Fibroblast of pulmonary artery (primary cell): Measurements from ENCODE around the gene PTPRN2.

Experiments used
- DNase-seq: peaks from one replicate; pipeline ENCODE4 v3.0.0-alpha.2; 2010; ENCODE audit warnings: low read depth
- H3K4me3 ChIP-seq: replicated peaks from 2 replicates; pipeline ENCODE4 v1.5.1; 2011; ENCODE audit warnings: low read depth, mild to moderate bottlenecking, control low read depth, low read length, moderate library complexity
- CTCF ChIP-seq: IDR thresholded peaks from 2 replicates; pipeline ENCODE4 v1.5.1; 2011; ENCODE audit warnings: mild to moderate bottlenecking, control low read depth, low read length, inconsistent platforms; ENCODE audit errors: missing control alignments

PTPRN2 gene

GRCh38 chr7:158072991-158073730 is 514.5 kb downstream of the PTPRN2 start:
- no peak for DNase-seq
- H3K4me3 ChIP-seq = no peak overlapping the region

GRCh38 chr7:158070222-158070920 is 517.3 kb downstream of the PTPRN2 start:
- no peak for DNase-seq
- no peak for TF ChIP-seq CTCF
- H3K4me3 ChIP-seq = no peak overlapping the region

More at GRCh38 chr7:158072991-158073730, 514.5 kb downstream of the PTPRN2 start:
- TF ChIP-seq CTCF = no peak

- no peak for TF ChIP-seq CTCF
- DNase-seq = no peak
- H3K4me3 ChIP-seq = no peak overlapping the region
Measured at GRCh38 chr7:158068853-158069252, 518.8 kb downstream of the PTPRN2 start.

GRCh38 chr7:158067931-158068482 is 519.6 kb downstream of the PTPRN2 start:
- no peak for TF ChIP-seq CTCF
- no peak for DNase-seq
- no peak overlapping the region for H3K4me3 ChIP-seq

GRCh38 chr7:158067219-158067930 is 520.2 kb downstream of the PTPRN2 start:
- no peak for DNase-seq
- H3K4me3 ChIP-seq = no peak overlapping the region
- TF ChIP-seq CTCF = no peak

- no peak overlapping the region for H3K4me3 ChIP-seq
- no peak for TF ChIP-seq CTCF
- no peak for DNase-seq
Measured at GRCh38 chr7:158066085-158066484, 521.5 kb downstream of the PTPRN2 start.
